ENCODE results near the gene PDCD1.

Gene PDCD1

DNA sequence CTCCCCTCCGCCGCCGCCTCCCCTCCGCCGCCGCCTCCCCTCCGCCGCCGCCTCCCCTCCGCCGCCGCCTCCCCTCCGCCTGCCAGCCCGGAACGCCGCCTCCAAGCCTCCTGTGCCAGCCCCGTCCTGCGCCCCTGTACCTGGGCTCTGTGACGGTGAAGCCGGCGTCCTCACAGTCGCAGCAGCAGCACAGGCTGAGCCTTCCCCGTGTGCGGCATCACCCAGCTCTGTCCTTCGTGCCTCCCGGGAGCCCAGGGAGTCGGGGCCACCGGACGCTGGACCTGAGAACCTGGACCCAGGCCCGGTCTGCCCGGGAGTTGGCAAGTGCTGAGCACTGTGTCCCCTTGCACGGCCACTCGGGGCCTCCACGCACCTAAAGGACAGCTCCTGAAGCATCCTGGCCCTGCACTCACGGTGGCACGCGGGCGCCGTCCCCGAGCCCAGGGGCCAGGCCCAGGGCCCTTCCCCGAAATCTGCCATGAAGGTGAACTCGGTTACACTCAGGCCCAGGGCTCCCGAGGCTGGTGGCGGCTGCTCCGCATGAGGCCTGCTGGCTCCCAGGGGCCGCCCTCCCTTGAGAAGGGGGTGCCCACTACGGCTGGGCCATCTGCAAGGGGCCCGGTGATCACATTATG, 43.8 kb upstream of the PDCD1 start:
- Histone ChIP-seq H4K91ac (ENCODE audit: low read depth, low read length) (no peak overlapping the region), H3K9me3 (ENCODE audit: insufficient read depth, low read depth, low read length) (peaks cover 7% of the 10 kb centered on the region), H2AK5ac (ENCODE audit: low read length) (no peak overlapping the region), H3K9ac (ENCODE audit: low read length) (no peak overlapping the region), H2BK120ac (ENCODE audit: insufficient read depth, low read length, poor library complexity) (no peak overlapping the region), H3K79me1 (ENCODE audit: low read length) (no peaks in the 10 kb centered on the region), H3K36me3 (ENCODE audit: control insufficient read depth in 1 of 2, insufficient read depth in 2 of 2, low read length in 2 of 2) (no peaks in the 10 kb centered on the region), H3K23ac (ENCODE audit: low read length) (no peak overlapping the region), H3K4me3 (ENCODE audit: low read depth, low read length) (no peak overlapping the region), H2BK12ac (ENCODE audit: low read length) (no peak overlapping the region), H3K14ac (ENCODE audit: low read length) (no peak overlapping the region), H3K79me2 (ENCODE audit: control insufficient read depth, insufficient read depth, low read length, poor library complexity) (no peaks in the 10 kb centered on the region), H3K4me2 (ENCODE audit: low read length) (no peak overlapping the region), H2BK5ac (ENCODE audit: low read depth, low read length, poor library complexity) (no peak overlapping the region), H3K4ac (ENCODE audit: low read depth, low read length) (no peak overlapping the region), H3K27ac (ENCODE audit: low read depth, low read length) (no peak overlapping the region), H3K4me1 (ENCODE audit: control insufficient read depth in 1 of 2, insufficient read depth in 2 of 2, low read length in 2 of 2) (peaks cover 3 to 8% of the 10 kb centered on the region in 2 experiments), H3K18ac (ENCODE audit: low read length) (no peak overlapping the region), H2AFZ (ENCODE audit: insufficient read depth, low read length, poor library complexity) (no peak overlapping the region), H3K27me3 (ENCODE audit: insufficient read depth, low read length) (peaks cover 5% of the 10 kb centered on the region), H4K8ac (ENCODE audit: low read depth, low read length) (no peak overlapping the region), H4K12ac (ENCODE audit: low read depth, low read length) (no peak overlapping the region)
- no CpG with 5 or more reads among the region's 48 CpGs for WGBS (ENCODE audit: extremely low coverage, insufficient coverage, insufficient read length)
- no peak for DNase-seq

- H3K4me1 ChIP-seq (ENCODE audit: control insufficient read depth in 1 of 2, insufficient read depth in 2 of 2, low read length in 2 of 2), result peaks cover 3 to 8% of the 10 kb centered on the region in 2 experiments
- peak overlapping the region; percentile 73 for H3K4me2 ChIP-seq (ENCODE audit: low read length)
- no peak overlapping the region for H2AFZ ChIP-seq (ENCODE audit: insufficient read depth, low read length, poor library complexity)
- peak in 1 of 2 donors; percentile 34 for DNase-seq
- no peak overlapping the region for H4K12ac ChIP-seq (ENCODE audit: low read depth, low read length)
- H3K36me3 ChIP-seq (ENCODE audit: control insufficient read depth in 1 of 2, insufficient read depth in 2 of 2, low read length in 2 of 2), result no peaks in the 10 kb centered on the region
- peak overlapping the region; percentile 32 for H3K4me3 ChIP-seq (ENCODE audit: low read depth, low read length)
- no peak overlapping the region for H3K18ac ChIP-seq (ENCODE audit: low read length)
- no peak overlapping the region for H4K8ac ChIP-seq (ENCODE audit: low read depth, low read length)
- no peaks in the 10 kb centered on the region for H3K79me2 ChIP-seq (ENCODE audit: control insufficient read depth, insufficient read depth, low read length, poor library complexity)
- H4K91ac ChIP-seq (ENCODE audit: low read depth, low read length), result no peak overlapping the region
- no peak overlapping the region for H2AK5ac ChIP-seq (ENCODE audit: low read length)
- no CpG with 5 or more reads among the region's 54 CpGs for WGBS (ENCODE audit: extremely low coverage, insufficient coverage, insufficient read length)
- no peak overlapping the region for H2BK120ac ChIP-seq (ENCODE audit: insufficient read depth, low read length, poor library complexity)
- H3K4ac ChIP-seq (ENCODE audit: low read depth, low read length), result no peak overlapping the region
- no peaks in the 10 kb centered on the region for H3K79me1 ChIP-seq (ENCODE audit: low read length)
- H3K9ac ChIP-seq (ENCODE audit: low read length), result no peak overlapping the region
- peaks cover 7% of the 10 kb centered on the region for H3K9me3 ChIP-seq (ENCODE audit: insufficient read depth, low read depth, low read length)
- H2BK5ac ChIP-seq (ENCODE audit: low read depth, low read length, poor library complexity), result no peak overlapping the region
- no peak overlapping the region for H2BK12ac ChIP-seq (ENCODE audit: low read length)
- H3K23ac ChIP-seq (ENCODE audit: low read length), result no peak overlapping the region
- peaks cover 5% of the 10 kb centered on the region for H3K27me3 ChIP-seq (ENCODE audit: insufficient read depth, low read length)
- no peak overlapping the region for H3K27ac ChIP-seq (ENCODE audit: low read depth, low read length)
- H3K14ac ChIP-seq (ENCODE audit: low read length), result no peak overlapping the region
Observed at GRCh38 chr2:241901500-241902351, 43.0 kb upstream of the PDCD1 start.

GRCh38 chr2:241901018-241901380, 42.3 kb upstream of the PDCD1 start:
- Histone ChIP-seq H3K4me3 (ENCODE audit: low read depth, low read length) (no peak overlapping the region), H3K27ac (ENCODE audit: low read depth, low read length) (no peak overlapping the region), H3K18ac (ENCODE audit: low read length) (no peak overlapping the region), H4K12ac (ENCODE audit: low read depth, low read length) (no peak overlapping the region), H3K79me1 (ENCODE audit: low read length) (no peaks in the 10 kb centered on the region), H3K14ac (ENCODE audit: low read length) (no peak overlapping the region), H4K91ac (ENCODE audit: low read depth, low read length) (no peak overlapping the region), H3K4ac (ENCODE audit: low read depth, low read length) (no peak overlapping the region), H3K36me3 (ENCODE audit: control insufficient read depth in 1 of 2, insufficient read depth in 2 of 2, low read length in 2 of 2) (no peaks in the 10 kb centered on the region), H3K23ac (ENCODE audit: low read length) (no peak overlapping the region), H3K27me3 (ENCODE audit: insufficient read depth, low read length) (peaks cover 5% of the 10 kb centered on the region), H2BK5ac (ENCODE audit: low read depth, low read length, poor library complexity) (no peak overlapping the region), H4K8ac (ENCODE audit: low read depth, low read length) (no peak overlapping the region), H3K4me2 (ENCODE audit: low read length) (no peak overlapping the region), H2BK12ac (ENCODE audit: low read length) (no peak overlapping the region), H3K4me1 (ENCODE audit: control insufficient read depth in 1 of 2, insufficient read depth in 2 of 2, low read length in 2 of 2) (peaks cover 3 to 8% of the 10 kb centered on the region in 2 experiments), H3K79me2 (ENCODE audit: control insufficient read depth, insufficient read depth, low read length, poor library complexity) (no peaks in the 10 kb centered on the region), H2AK5ac (ENCODE audit: low read length) (no peak overlapping the region), H2AFZ (ENCODE audit: insufficient read depth, low read length, poor library complexity) (no peak overlapping the region), H3K9ac (ENCODE audit: low read length) (no peak overlapping the region), H2BK120ac (ENCODE audit: insufficient read depth, low read length, poor library complexity) (no peak overlapping the region), H3K9me3 (ENCODE audit: insufficient read depth, low read depth, low read length) (peaks cover 7% of the 10 kb centered on the region)
- no peak for DNase-seq
- no CpG with 5 or more reads among the region's 21 CpGs for WGBS (ENCODE audit: extremely low coverage, insufficient coverage, insufficient read length)

GRCh38 chr2:241900251-241901017, 41.7 kb upstream of the PDCD1 start:
- Histone ChIP-seq H3K4me2 (ENCODE audit: low read length) (no peak overlapping the region), H2AK5ac (ENCODE audit: low read length) (no peak overlapping the region), H3K4me1 (ENCODE audit: control insufficient read depth in 1 of 2, insufficient read depth in 2 of 2, low read length in 2 of 2) (peaks cover 3 to 8% of the 10 kb centered on the region in 2 experiments), H3K36me3 (ENCODE audit: control insufficient read depth in 1 of 2, insufficient read depth in 2 of 2, low read length in 2 of 2) (no peaks in the 10 kb centered on the region), H3K4ac (ENCODE audit: low read depth, low read length) (no peak overlapping the region), H2BK12ac (ENCODE audit: low read length) (no peak overlapping the region), H3K9ac (ENCODE audit: low read length) (no peak overlapping the region), H2BK120ac (ENCODE audit: insufficient read depth, low read length, poor library complexity) (no peak overlapping the region), H4K12ac (ENCODE audit: low read depth, low read length) (no peak overlapping the region), H3K9me3 (ENCODE audit: insufficient read depth, low read depth, low read length) (peaks cover 7% of the 10 kb centered on the region), H4K91ac (ENCODE audit: low read depth, low read length) (no peak overlapping the region), H3K79me1 (ENCODE audit: low read length) (no peaks in the 10 kb centered on the region), H3K27ac (ENCODE audit: low read depth, low read length) (no peak overlapping the region), H3K23ac (ENCODE audit: low read length) (no peak overlapping the region), H4K8ac (ENCODE audit: low read depth, low read length) (no peak overlapping the region), H2BK5ac (ENCODE audit: low read depth, low read length, poor library complexity) (no peak overlapping the region), H3K27me3 (ENCODE audit: insufficient read depth, low read length) (peaks cover 5% of the 10 kb centered on the region), H3K4me3 (ENCODE audit: low read depth, low read length) (no peak overlapping the region), H3K14ac (ENCODE audit: low read length) (no peak overlapping the region), H3K18ac (ENCODE audit: low read length) (no peak overlapping the region), H2AFZ (ENCODE audit: insufficient read depth, low read length, poor library complexity) (no peak overlapping the region), H3K79me2 (ENCODE audit: control insufficient read depth, insufficient read depth, low read length, poor library complexity) (no peaks in the 10 kb centered on the region)
- no CpG with 5 or more reads among the region's 32 CpGs for WGBS (ENCODE audit: extremely low coverage, insufficient coverage, insufficient read length)
- no peak for DNase-seq

Data from trophoblast cell (in vitro differentiated cells and primary cell).